HCT116 (cell line): Measurements from ENCODE around the gene THNSL1.

Experiments used
- ELF1 ChIP-seq: IDR thresholded peaks from 2 replicates; pipeline ENCODE4 v1.6.1; 2012; ENCODE audit warnings: low read depth, borderline replicate concordance
- EZH2 ChIP-seq: fragments of 200-600 bp; sonication (generic); IDR thresholded peaks from 2 replicates; pipeline ENCODE4 v1.6.1; 2017; ENCODE audit warnings: antibody characterized with exemption, mixed run types
- EZH2phosphoT487 ChIP-seq: fragments of 200-600 bp; IDR thresholded peaks from 2 replicates; pipeline ENCODE4 v1.6.1; 2018; ENCODE audit warnings: antibody characterized with exemption, borderline replicate concordance
- JUND ChIP-seq: IDR thresholded peaks from 2 replicates; pipeline ENCODE4 v1.6.1; 2012
- POLR2A ChIP-seq: IDR thresholded peaks from 2 replicates; pipeline ENCODE4 v1.7.0; 2011; ENCODE audit warnings: borderline replicate concordance; ENCODE audit not compliant: insufficient read depth, insufficient read length; ENCODE audit errors: extremely low read depth
- POLR2AphosphoS5 ChIP-seq: IDR thresholded peaks from 2 replicates; pipeline ENCODE4 v1.6.1; 2011; ENCODE audit warnings: mild to moderate bottlenecking, low read depth, low read length, moderate library complexity
- RAD21 ChIP-seq: IDR thresholded peaks from 2 replicates; pipeline ENCODE4 v1.6.1; 2012; ENCODE audit warnings: low read depth, mild to moderate bottlenecking
- YY1 ChIP-seq: IDR thresholded peaks from 2 replicates; pipeline ENCODE4 v1.6.1; 2011; ENCODE audit warnings: low read length, low read depth, moderate library complexity, mild to moderate bottlenecking; ENCODE audit not compliant: insufficient replicate concordance; ENCODE audit errors: extremely low read depth
- ZNF274 ChIP-seq: fragments of 200-500 bp; sonication (Bioruptor generic); IDR thresholded peaks from 2 replicates; pipeline ENCODE4 v1.6.1; 2014; ENCODE audit warnings: mild to moderate bottlenecking, low read depth, low read length, inconsistent platforms
- TF ChIP-seq, protein P1 (sequence below), 3 experiments: fragments of 200-600 bp in 1 of 3; sonication (generic) in 1 of 3; IDR thresholded peaks in 2 of 3; conservative IDR thresholded peaks in 1 of 3; 2 replicates each; pipeline ENCODE4 v1.5.1; 2012 to 2017; ENCODE audit warnings: low read depth in 2 of 3, low read length in 2 of 3, antibody characterized with exemption in 1 of 3, borderline replicate concordance in 1 of 3, control low read depth in 1 of 3, mild to moderate bottlenecking in 1 of 3, mixed read lengths in 1 of 3, mixed run types in 1 of 3, moderate library complexity in 1 of 3; ENCODE audit not compliant: insufficient read depth in 1 of 3
- TF ChIP-seq, protein P2 (sequence below): IDR thresholded peaks from 2 replicates; pipeline ENCODE4 v1.6.1; 2011; ENCODE audit warnings: mild to moderate bottlenecking, low read length, moderate library complexity; ENCODE audit not compliant: insufficient replicate concordance; ENCODE audit errors: extremely low read depth
- TF ChIP-seq, protein P3 (sequence below): IDR thresholded peaks from 2 replicates; pipeline ENCODE4 v1.6.1; 2012; ENCODE audit warnings: low read depth

DNA sequence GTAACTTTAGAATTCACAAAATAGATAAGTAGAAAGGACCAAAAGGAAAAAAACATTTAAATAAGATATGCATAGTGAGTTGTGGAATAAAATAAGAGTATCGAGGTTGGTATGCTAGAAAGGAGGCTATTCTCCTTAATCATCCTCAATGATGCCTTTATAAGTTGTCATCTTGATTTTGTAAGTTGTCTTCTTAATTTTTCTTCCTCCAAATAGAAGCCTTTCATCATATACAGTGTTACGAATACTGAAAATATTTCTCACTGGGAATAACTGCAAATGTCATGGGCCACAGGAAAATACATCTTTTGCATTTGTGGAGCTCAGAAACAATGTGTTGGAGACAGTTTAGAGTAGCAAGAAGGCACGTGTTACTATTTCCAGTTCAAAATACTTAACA, 32.5 kb upstream of the THNSL1 start:
- TF ChIP-seq, protein P1, sequence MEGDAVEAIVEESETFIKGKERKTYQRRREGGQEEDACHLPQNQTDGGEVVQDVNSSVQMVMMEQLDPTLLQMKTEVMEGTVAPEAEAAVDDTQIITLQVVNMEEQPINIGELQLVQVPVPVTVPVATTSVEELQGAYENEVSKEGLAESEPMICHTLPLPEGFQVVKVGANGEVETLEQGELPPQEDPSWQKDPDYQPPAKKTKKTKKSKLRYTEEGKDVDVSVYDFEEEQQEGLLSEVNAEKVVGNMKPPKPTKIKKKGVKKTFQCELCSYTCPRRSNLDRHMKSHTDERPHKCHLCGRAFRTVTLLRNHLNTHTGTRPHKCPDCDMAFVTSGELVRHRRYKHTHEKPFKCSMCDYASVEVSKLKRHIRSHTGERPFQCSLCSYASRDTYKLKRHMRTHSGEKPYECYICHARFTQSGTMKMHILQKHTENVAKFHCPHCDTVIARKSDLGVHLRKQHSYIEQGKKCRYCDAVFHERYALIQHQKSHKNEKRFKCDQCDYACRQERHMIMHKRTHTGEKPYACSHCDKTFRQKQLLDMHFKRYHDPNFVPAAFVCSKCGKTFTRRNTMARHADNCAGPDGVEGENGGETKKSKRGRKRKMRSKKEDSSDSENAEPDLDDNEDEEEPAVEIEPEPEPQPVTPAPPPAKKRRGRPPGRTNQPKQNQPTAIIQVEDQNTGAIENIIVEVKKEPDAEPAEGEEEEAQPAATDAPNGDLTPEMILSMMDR (IDR thresholded peaks at IDR 0.05 in 2 of 3, conservative IDR thresholded peaks at IDR 0.05 in 1 of 3; ENCODE audit: borderline replicate concordance in 1 of 3, insufficient read depth in 1 of 3, low read depth in 2 of 3, low read length in 2 of 3): no peak
- no peak for TF ChIP-seq POLR2A
- TF ChIP-seq, protein P2, sequence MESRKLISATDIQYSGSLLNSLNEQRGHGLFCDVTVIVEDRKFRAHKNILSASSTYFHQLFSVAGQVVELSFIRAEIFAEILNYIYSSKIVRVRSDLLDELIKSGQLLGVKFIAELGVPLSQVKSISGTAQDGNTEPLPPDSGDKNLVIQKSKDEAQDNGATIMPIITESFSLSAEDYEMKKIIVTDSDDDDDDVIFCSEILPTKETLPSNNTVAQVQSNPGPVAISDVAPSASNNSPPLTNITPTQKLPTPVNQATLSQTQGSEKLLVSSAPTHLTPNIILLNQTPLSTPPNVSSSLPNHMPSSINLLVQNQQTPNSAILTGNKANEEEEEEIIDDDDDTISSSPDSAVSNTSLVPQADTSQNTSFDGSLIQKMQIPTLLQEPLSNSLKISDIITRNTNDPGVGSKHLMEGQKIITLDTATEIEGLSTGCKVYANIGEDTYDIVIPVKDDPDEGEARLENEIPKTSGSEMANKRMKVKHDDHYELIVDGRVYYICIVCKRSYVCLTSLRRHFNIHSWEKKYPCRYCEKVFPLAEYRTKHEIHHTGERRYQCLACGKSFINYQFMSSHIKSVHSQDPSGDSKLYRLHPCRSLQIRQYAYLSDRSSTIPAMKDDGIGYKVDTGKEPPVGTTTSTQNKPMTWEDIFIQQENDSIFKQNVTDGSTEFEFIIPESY: no peak
- no peak for TF ChIP-seq JUND
- no peak for TF ChIP-seq EZH2phosphoT487
- TF ChIP-seq EZH2: no peak
- TF ChIP-seq ELF1: no peak
- no peak for TF ChIP-seq RAD21
- TF ChIP-seq YY1: no peak
- TF ChIP-seq, protein P3, sequence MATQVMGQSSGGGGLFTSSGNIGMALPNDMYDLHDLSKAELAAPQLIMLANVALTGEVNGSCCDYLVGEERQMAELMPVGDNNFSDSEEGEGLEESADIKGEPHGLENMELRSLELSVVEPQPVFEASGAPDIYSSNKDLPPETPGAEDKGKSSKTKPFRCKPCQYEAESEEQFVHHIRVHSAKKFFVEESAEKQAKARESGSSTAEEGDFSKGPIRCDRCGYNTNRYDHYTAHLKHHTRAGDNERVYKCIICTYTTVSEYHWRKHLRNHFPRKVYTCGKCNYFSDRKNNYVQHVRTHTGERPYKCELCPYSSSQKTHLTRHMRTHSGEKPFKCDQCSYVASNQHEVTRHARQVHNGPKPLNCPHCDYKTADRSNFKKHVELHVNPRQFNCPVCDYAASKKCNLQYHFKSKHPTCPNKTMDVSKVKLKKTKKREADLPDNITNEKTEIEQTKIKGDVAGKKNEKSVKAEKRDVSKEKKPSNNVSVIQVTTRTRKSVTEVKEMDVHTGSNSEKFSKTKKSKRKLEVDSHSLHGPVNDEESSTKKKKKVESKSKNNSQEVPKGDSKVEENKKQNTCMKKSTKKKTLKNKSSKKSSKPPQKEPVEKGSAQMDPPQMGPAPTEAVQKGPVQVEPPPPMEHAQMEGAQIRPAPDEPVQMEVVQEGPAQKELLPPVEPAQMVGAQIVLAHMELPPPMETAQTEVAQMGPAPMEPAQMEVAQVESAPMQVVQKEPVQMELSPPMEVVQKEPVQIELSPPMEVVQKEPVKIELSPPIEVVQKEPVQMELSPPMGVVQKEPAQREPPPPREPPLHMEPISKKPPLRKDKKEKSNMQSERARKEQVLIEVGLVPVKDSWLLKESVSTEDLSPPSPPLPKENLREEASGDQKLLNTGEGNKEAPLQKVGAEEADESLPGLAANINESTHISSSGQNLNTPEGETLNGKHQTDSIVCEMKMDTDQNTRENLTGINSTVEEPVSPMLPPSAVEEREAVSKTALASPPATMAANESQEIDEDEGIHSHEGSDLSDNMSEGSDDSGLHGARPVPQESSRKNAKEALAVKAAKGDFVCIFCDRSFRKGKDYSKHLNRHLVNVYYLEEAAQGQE: no peak
- TF ChIP-seq POLR2AphosphoS5: no peak
- no peak for TF ChIP-seq ZNF274
